Suppressor macrophage treated with lipopolysaccharide for 1 hour (primary cell): ENCODE measurements around the gene MED13.
"Not testable (repeated sequence)": the region's sequence is repeated elsewhere in the genome, so short reads cannot be mapped to it uniquely, and the experiment has no call there.

Experiments
- DNase-seq, 3 donors: peaks; one replicate each; pipeline ENCODE4 v3.0.0-alpha.2; 2020 to 2022

Gene MED13

GRCh38 chr17:61996916-61997605 is 68.0 kb downstream of the MED13 start:
- no peak for DNase-seq

- DNase-seq = no peak
Observed at GRCh38 chr17:61989509-61989908, 75.6 kb downstream of the MED13 start.

- no peak for DNase-seq
Observed at GRCh38 chr17:61986898-61987297, 78.2 kb downstream of the MED13 start.

- no peak for DNase-seq
Observed at GRCh38 chr17:61984821-61985220, 80.3 kb downstream of the MED13 start.

GRCh38 chr17:61981323-61981722 is 83.8 kb downstream of the MED13 start:
- DNase-seq = no peak

- no peak for DNase-seq
Observed at GRCh38 chr17:61980535-61980934, 84.5 kb downstream of the MED13 start.

- no peak for DNase-seq
Observed at GRCh38 chr17:61974115-61974514, 91.0 kb downstream of the MED13 start.

- DNase-seq = peak in 2 of 3 donors; percentile 8 to 17
Observed at GRCh38 chr17:61972311-61972710, 92.8 kb downstream of the MED13 start.

- DNase-seq = peak; percentile 36 to 79 (median 71)
Observed at GRCh38 chr17:61970030-61970429, 95.0 kb downstream of the MED13 start.

- DNase-seq = no peak
Observed at GRCh38 chr17:61968757-61969156, 96.3 kb downstream of the MED13 start.

GRCh38 chr17:61967729-61968128 is 97.3 kb downstream of the MED13 start:
- peak in 2 of 3 donors; percentile 12 to 21 for DNase-seq

GRCh38 chr17:61966191-61966590 is 98.9 kb downstream of the MED13 start:
- no peak for DNase-seq

- no peak for DNase-seq
Observed at GRCh38 chr17:61955619-61956018, 109.5 kb downstream of the MED13 start.

- no peak for DNase-seq
Observed at GRCh38 chr17:61947367-61948078, 117.6 kb downstream of the MED13 start.

GRCh38 chr17:61946359-61946758 is 118.7 kb downstream of the MED13 start:
- DNase-seq = no peak

- no peak for DNase-seq
Observed at GRCh38 chr17:61943117-61943516, 122.0 kb downstream of the MED13 start.

GRCh38 chr17:61942085-61942484 is 123.0 kb downstream of the MED13 start:
- no peak for DNase-seq

GRCh38 chr17:61928101-61928436 is 137.0 kb downstream of the MED13 start:
- DNase-seq = no peak

GRCh38 chr17:61927208-61928100 is 137.6 kb downstream of the MED13 start, which contains the start of gene INTS2:
Gene INTS2, minus strand, starts transcription at chr17:61927982. Its CDS starts 1,338 bp downstream, at chr17:61926644.
- peak; percentile 94 to 97 (median 96) for DNase-seq

- no peak for DNase-seq
Observed at GRCh38 chr17:61926826-61927207, 138.3 kb downstream of the MED13 start.

- DNase-seq = not testable (repeated sequence)
Observed at GRCh38 chr17:61915162-61915561, 149.9 kb downstream of the MED13 start.

GRCh38 chr17:61908292-61909037 is 156.6 kb downstream of the MED13 start:
- DNase-seq = no peak

- no peak for DNase-seq
Observed at GRCh38 chr17:61907361-61907760, 157.7 kb downstream of the MED13 start.
